ENCODE data around the gene TGFA.

The TGFA gene

DNA sequence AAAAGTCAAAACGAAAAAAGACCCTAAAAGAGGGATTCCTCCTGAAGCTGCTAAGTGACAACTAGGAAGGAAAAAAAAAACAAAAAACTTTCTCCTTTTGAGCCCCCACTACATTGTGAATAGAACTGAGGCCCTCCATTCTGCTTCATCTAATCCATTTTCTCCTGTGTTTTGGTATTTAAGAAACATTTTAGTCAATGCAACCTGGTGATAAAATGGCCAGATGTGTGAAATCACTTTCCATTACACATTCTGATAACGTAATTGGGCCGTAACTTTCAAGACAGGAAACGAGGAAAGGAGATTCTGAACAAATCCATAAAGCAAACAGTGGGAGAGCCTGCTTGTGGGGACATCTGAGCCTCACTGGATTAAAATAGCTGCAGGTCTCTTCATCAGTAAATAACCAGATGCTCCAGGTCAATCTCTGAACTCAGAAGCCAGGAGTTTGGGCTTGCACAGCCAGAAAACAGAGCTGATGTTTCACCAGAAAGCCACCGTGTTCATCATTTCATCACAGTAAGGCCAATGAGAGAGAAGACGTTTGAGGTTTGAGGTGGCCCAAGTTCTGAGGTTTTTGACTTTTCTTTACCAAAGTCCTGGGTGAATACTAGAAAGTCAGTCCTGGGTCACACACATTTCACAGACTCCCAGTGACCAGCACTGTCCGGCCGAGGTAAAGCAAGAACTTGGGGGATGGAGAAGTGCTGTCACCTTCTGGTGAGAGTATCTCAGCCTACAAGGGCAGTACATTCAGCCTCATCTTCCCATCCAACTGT, 47.8 kb downstream of the TGFA start:
- TF ChIP-seq, protein P1, sequence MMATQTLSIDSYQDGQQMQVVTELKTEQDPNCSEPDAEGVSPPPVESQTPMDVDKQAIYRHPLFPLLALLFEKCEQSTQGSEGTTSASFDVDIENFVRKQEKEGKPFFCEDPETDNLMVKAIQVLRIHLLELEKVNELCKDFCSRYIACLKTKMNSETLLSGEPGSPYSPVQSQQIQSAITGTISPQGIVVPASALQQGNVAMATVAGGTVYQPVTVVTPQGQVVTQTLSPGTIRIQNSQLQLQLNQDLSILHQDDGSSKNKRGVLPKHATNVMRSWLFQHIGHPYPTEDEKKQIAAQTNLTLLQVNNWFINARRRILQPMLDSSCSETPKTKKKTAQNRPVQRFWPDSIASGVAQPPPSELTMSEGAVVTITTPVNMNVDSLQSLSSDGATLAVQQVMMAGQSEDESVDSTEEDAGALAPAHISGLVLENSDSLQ (IDR thresholded peaks at IDR 0.05): no peak
- TF ChIP-seq HDGF (IDR thresholded peaks at IDR 0.05; ENCODE audit: borderline replicate concordance) (no peak), FOXM1 (IDR thresholded peaks at IDR 0.05; ENCODE audit: borderline replicate concordance) (no peak), FOXA1 (IDR thresholded peaks at IDR 0.05) (no peak), ZNF384 (IDR thresholded peaks at IDR 0.05) (no peak), TARDBP (IDR thresholded peaks at IDR 0.05) (no peak)
- no peak for DNase-seq (ENCODE audit: extremely low spot score)
- CTCF ChIA-PET: interaction anchor here (2.1 kb wide), 1 partner anchor 12 kb away, joined by 4 read pairs; no protein-coding TSS in a partner anchor
- POLR2A ChIA-PET: no interaction called here

DNA sequence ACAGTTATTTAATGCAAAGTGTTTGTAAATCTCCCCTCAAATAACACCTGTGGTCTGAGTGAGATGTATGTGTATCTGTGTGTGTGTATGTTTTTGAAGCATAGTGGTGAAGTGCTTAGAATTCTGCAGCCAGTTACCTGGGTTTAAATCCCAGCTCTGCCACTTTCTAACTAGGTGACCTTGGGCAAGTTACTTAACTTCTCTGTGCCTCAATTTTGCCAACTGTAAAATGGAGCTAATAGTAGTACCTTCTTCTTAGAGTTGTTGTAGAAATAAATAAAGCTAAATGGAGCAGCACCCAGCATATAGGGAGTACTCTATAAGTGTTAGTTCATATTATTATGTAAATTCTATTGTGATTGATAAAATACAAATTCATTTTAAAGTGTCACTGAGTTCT, 48.9 kb downstream of the TGFA start:
- TF ChIP-seq CTBP1 (IDR thresholded peaks at IDR 0.05; ENCODE audit: borderline replicate concordance) (no peak), FOXK2 (IDR thresholded peaks at IDR 0.05) (no peak), BHLHE40 (IDR thresholded peaks at IDR 0.05; ENCODE audit: borderline replicate concordance) (no peak), ELF4 (IDR thresholded peaks at IDR 0.05) (no peak), HDGF (IDR thresholded peaks at IDR 0.05; ENCODE audit: borderline replicate concordance) (no peak), L3MBTL2 (conservative IDR thresholded peaks at IDR 0.05) (no peak), SUZ12 (IDR thresholded peaks at IDR 0.05) (no peak), ARNT (IDR thresholded peaks at IDR 0.05) (no peak)
- ChIA-PET POLR2A (no interaction called here), CTCF (interaction anchor here (1.1 to 2.1 kb wide), 2 partner anchors 11 to 163 kb away, joined by 3 to 4 read pairs; no protein-coding TSS in a partner anchor)
- no peak for DNase-seq (ENCODE audit: extremely low spot score)

DNA sequence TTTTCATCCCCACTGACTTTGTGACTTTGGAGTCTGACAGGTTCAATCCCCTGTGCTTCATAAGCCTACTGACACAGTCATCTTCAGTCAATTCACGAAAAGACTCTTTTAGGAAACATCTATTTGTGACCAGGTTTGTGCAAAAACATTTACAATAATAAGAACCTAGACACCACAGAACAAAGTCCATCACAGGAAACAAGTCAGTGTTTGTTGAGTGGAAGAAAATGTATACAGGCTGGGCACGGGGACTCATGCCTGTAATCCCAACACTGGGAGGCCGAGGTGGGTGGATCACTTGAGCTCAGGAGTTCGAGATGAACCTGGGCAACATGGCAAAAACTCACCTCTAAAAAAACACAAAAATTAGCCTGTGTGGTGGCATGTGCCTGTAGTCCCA, 49.7 kb downstream of the TGFA start:
- ChIA-PET CTCF (interaction anchor here (1.1 kb wide), 1 partner anchor 163 kb away, joined by 3 read pairs; no protein-coding TSS in a partner anchor), POLR2A (no interaction called here)
- no peak for DNase-seq (ENCODE audit: extremely low spot score)
- TF ChIP-seq, protein P1 (IDR thresholded peaks at IDR 0.05): no peak
- no peak for TF ChIP-seq HDGF (IDR thresholded peaks at IDR 0.05; ENCODE audit: borderline replicate concordance)
- no peak for TF ChIP-seq SP1 (IDR thresholded peaks at IDR 0.05)
- no peak for TF ChIP-seq TARDBP (IDR thresholded peaks at IDR 0.05)
- TF ChIP-seq FOXK2 (IDR thresholded peaks at IDR 0.05): no peak
- TF ChIP-seq BHLHE40 (IDR thresholded peaks at IDR 0.05; ENCODE audit: borderline replicate concordance): no peak
- no peak for TF ChIP-seq SUZ12 (IDR thresholded peaks at IDR 0.05)
- TF ChIP-seq FOXA1 (IDR thresholded peaks at IDR 0.05): no peak
- TF ChIP-seq NFRKB (IDR thresholded peaks at IDR 0.05): no peak
- TF ChIP-seq L3MBTL2 (conservative IDR thresholded peaks at IDR 0.05): no peak
- no peak for TF ChIP-seq ZNF384 (IDR thresholded peaks at IDR 0.05)
- no peak for TF ChIP-seq LEF1 (IDR thresholded peaks at IDR 0.05; ENCODE audit: borderline replicate concordance)
- TF ChIP-seq ELF4 (IDR thresholded peaks at IDR 0.05): no peak
- TF ChIP-seq CTBP1 (IDR thresholded peaks at IDR 0.05; ENCODE audit: borderline replicate concordance): no peak
- TF ChIP-seq FOXM1 (IDR thresholded peaks at IDR 0.05; ENCODE audit: borderline replicate concordance): no peak
- TF ChIP-seq ARNT (IDR thresholded peaks at IDR 0.05): no peak

DNA sequence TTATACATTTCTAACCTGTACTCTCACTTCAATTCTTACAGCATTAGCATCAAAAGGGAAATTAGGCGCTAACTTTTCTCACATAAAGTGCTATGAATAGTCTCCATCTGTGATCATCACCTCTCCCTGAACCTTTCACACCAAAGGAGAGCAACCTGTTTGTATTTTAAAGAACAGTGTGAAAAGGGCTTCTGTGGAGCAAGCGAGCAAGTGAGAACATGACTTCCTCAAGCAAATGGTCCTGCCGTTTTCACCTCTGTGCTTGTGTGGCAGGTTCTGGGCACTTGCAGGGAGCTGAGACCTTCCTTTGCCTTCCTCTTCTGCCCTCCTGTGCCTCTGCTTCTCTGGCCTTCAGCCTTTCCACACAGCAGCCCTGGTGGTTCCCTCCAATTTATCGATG, 51.9 kb downstream of the TGFA start:
- ChIA-PET CTCF (no interaction called here), POLR2A (interaction anchor here (0.6 kb wide), 1 partner anchor 982 kb away, joined by 3 read pairs; no protein-coding TSS in a partner anchor)
- no peak for TF ChIP-seq BHLHE40 (IDR thresholded peaks at IDR 0.05; ENCODE audit: borderline replicate concordance)
- TF ChIP-seq NFRKB (IDR thresholded peaks at IDR 0.05): no peak
- TF ChIP-seq FOXM1 (IDR thresholded peaks at IDR 0.05; ENCODE audit: borderline replicate concordance): no peak
- TF ChIP-seq ARNT (IDR thresholded peaks at IDR 0.05): no peak
- TF ChIP-seq SUZ12 (IDR thresholded peaks at IDR 0.05): no peak
- TF ChIP-seq L3MBTL2 (conservative IDR thresholded peaks at IDR 0.05): no peak
- TF ChIP-seq, protein P1 (IDR thresholded peaks at IDR 0.05): no peak
- TF ChIP-seq FOXA1 (IDR thresholded peaks at IDR 0.05): no peak
- no peak for TF ChIP-seq FOXK2 (IDR thresholded peaks at IDR 0.05)
- no peak for TF ChIP-seq ZNF384 (IDR thresholded peaks at IDR 0.05)
- DNase-seq (ENCODE audit: extremely low spot score): no peak

DNA sequence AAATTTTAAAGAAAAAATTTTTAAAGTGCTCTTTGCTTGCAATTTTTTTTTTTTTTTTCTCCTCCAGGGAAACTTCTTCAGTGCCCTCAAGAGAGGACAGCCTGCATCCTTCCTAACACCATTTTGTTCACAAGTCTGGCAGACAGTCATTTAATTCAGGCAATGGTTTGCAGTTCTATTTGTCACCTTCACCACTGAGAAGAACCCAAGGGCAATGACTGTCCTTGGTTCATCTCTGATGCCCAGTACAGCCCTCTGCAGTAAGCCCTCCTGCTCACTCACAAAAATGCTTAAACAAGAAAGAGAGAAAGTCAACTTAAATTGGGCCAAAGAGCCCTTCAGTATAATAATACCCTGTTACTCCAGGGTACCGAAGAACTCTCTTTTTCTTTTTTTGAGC, 52.4 kb downstream of the TGFA start:
- TF ChIP-seq NFRKB (IDR thresholded peaks at IDR 0.05) (no peak), FOXM1 (IDR thresholded peaks at IDR 0.05; ENCODE audit: borderline replicate concordance) (no peak), FOXA1 (IDR thresholded peaks at IDR 0.05) (no peak), ZNF384 (IDR thresholded peaks at IDR 0.05) (no peak), SP1 (IDR thresholded peaks at IDR 0.05) (no peak), TARDBP (IDR thresholded peaks at IDR 0.05) (no peak), HDGF (IDR thresholded peaks at IDR 0.05; ENCODE audit: borderline replicate concordance) (no peak), LEF1 (IDR thresholded peaks at IDR 0.05; ENCODE audit: borderline replicate concordance) (no peak), CTBP1 (IDR thresholded peaks at IDR 0.05; ENCODE audit: borderline replicate concordance) (no peak), FOXK2 (IDR thresholded peaks at IDR 0.05) (no peak), L3MBTL2 (conservative IDR thresholded peaks at IDR 0.05) (no peak)
- POLR2A ChIA-PET: no interaction called here
- CTCF ChIA-PET: interaction anchor here (0.7 kb wide), 2 partner anchors 16 to 61 kb away, joined by 3 to 4 read pairs; no protein-coding TSS in a partner anchor

DNA sequence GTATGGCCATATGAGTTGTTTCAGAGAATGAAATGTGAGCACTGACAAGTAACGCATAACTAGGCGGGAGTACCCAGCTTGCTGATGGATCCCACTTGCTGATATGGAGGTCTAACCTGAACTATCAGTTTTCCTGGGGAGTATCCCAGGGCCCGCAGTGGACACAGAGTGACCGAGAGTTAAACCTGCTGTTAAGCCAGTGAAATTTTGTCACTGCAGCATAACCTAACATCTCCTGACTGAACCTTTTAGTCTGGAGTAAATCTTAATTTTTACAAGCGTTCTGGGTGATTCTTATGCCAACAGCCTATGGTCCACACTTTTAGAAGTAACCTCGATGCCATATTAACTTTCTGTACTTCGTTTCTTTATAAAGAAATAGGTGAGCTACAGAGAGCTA, 54.4 kb downstream of the TGFA start:
- TF ChIP-seq TARDBP (IDR thresholded peaks at IDR 0.05) (no peak), BHLHE40 (IDR thresholded peaks at IDR 0.05; ENCODE audit: borderline replicate concordance) (no peak), FOXK2 (IDR thresholded peaks at IDR 0.05) (no peak), NFRKB (IDR thresholded peaks at IDR 0.05) (no peak), SUZ12 (IDR thresholded peaks at IDR 0.05) (no peak), ZNF384 (IDR thresholded peaks at IDR 0.05) (no peak), ELF4 (IDR thresholded peaks at IDR 0.05) (no peak), CTBP1 (IDR thresholded peaks at IDR 0.05; ENCODE audit: borderline replicate concordance) (no peak), FOXA1 (IDR thresholded peaks at IDR 0.05) (no peak), FOXM1 (IDR thresholded peaks at IDR 0.05; ENCODE audit: borderline replicate concordance) (no peak), ARNT (IDR thresholded peaks at IDR 0.05) (no peak), HDGF (IDR thresholded peaks at IDR 0.05; ENCODE audit: borderline replicate concordance) (no peak), SP1 (IDR thresholded peaks at IDR 0.05) (no peak), LEF1 (IDR thresholded peaks at IDR 0.05; ENCODE audit: borderline replicate concordance) (no peak), L3MBTL2 (conservative IDR thresholded peaks at IDR 0.05) (no peak)
- TF ChIP-seq, protein P1 (IDR thresholded peaks at IDR 0.05): no peak
- no peak for DNase-seq (ENCODE audit: extremely low spot score)
- CTCF ChIA-PET: no interaction called here
- POLR2A ChIA-PET: no interaction called here

More for the DNA sequence above, 52.4 kb downstream of the TGFA start:
- DNase-seq (ENCODE audit: extremely low spot score): no peak

Measured in HEK293T (cell line).